OCI-LY3 (cell line): Measurements from ENCODE around the gene PARD3.
"Not testable (repeated sequence)": the region's sequence is repeated elsewhere in the genome, so short reads cannot be mapped to it uniquely, and the experiment has no call there.

ENCODE experiments used
- H2AFZ ChIP-seq: fragments of 200-600, 300-600 bp; shearing (Covaris generic); 2 replicates; pipeline ENCODE4 v1.6.0; 2014; ENCODE audit warnings: antibody characterized with exemption, low read depth, low read length
- H3K27ac ChIP-seq: fragments of 200-600, 300-600 bp; sonication (generic); 2 replicates; pipeline ENCODE4 v1.5.1; 2014; ENCODE audit warnings: mild to moderate bottlenecking, low read length, moderate library complexity, mixed read lengths
- H3K27me3 ChIP-seq: fragments of 200-600, 300-600 bp; sonication (generic); 2 replicates; pipeline ENCODE4 v1.6.1; 2014; ENCODE audit warnings: low read depth, low read length, mixed read lengths
- H3K36me3 ChIP-seq: fragments of 200-600, 300-600 bp; sonication (generic); replicated peaks from 2 replicates; pipeline ENCODE3; 2014; ENCODE audit warnings: low read depth, low read length, mixed read lengths
- H3K4me1 ChIP-seq: fragments of 300-600, 200-600 bp; sonication (generic); 2 replicates; pipeline ENCODE4 v1.6.1; 2014; ENCODE audit warnings: low read length, mixed read lengths
- H3K4me2 ChIP-seq: fragments of 200-600, 300-600 bp; sonication (generic); 2 replicates; pipeline ENCODE4 v1.6.1; 2014; ENCODE audit warnings: low read length, mixed read lengths
- H3K4me3 ChIP-seq: fragments of 300-600, 200-600 bp; sonication (generic); 2 replicates; pipeline ENCODE4 v1.5.1; 2014; ENCODE audit warnings: antibody characterized with exemption, mild to moderate bottlenecking, low read length, moderate library complexity
- H3K79me2 ChIP-seq: fragments of 300-600, 200-600 bp; shearing (Covaris generic); 2 replicates; pipeline ENCODE4 v1.6.1; 2014; ENCODE audit warnings: mild to moderate bottlenecking, low read length, mixed read lengths
- H3K9ac ChIP-seq: fragments of 300-600, 200-600 bp; shearing (Covaris generic); 2 replicates; pipeline ENCODE4 v1.6.0; 2014; ENCODE audit warnings: mild to moderate bottlenecking, low read length, moderate library complexity
- H3K9me3 ChIP-seq: fragments of 200-600, 300-600 bp; shearing (Covaris generic); 2 replicates; pipeline ENCODE4 v1.6.1; 2014; ENCODE audit warnings: low read length, mixed read lengths; ENCODE audit not compliant: insufficient read depth
- H4K20me1 ChIP-seq: fragments of 200-600, 300-600 bp; sonication (generic); 2 replicates; pipeline ENCODE4 v1.6.1; 2016; ENCODE audit warnings: low read length, mixed read lengths; ENCODE audit not compliant: insufficient read depth
- EZH2phosphoT487 ChIP-seq: fragments of 200-600 bp; shearing (Covaris generic); IDR thresholded peaks from 2 replicates; pipeline ENCODE4 v1.6.1; 2018; ENCODE audit warnings: antibody characterized with exemption, mixed run types, low read depth
- TF ChIP-seq, protein P1 (sequence below): fragments of 200-600, 300-600 bp; sonication (generic); IDR thresholded peaks from 2 replicates; pipeline ENCODE4 v1.5.1; 2014; ENCODE audit warnings: antibody characterized with exemption, low read length, low read depth

The PARD3 gene

DNA sequence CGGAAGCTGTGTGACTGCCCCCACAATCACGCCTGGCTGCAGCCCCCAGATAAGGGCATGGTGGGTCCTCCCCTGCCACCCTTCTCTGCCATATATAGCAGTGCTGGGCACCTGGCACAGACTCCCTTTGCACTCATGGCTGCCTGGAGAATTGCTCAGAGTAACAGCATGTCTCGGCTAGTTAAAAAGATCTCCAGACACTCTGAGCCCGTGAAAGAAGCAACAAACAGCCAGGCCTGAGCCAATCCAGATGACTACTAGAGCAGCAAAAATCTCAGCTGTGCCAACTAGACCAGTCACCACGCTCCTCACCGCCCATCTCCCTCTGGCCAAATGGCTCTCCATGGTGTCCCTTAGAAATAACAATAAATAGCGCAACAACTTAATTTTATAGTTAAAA, 71.3 kb downstream of the PARD3 start:
- TF ChIP-seq EZH2phosphoT487: no peak
- TF ChIP-seq, protein P1, sequence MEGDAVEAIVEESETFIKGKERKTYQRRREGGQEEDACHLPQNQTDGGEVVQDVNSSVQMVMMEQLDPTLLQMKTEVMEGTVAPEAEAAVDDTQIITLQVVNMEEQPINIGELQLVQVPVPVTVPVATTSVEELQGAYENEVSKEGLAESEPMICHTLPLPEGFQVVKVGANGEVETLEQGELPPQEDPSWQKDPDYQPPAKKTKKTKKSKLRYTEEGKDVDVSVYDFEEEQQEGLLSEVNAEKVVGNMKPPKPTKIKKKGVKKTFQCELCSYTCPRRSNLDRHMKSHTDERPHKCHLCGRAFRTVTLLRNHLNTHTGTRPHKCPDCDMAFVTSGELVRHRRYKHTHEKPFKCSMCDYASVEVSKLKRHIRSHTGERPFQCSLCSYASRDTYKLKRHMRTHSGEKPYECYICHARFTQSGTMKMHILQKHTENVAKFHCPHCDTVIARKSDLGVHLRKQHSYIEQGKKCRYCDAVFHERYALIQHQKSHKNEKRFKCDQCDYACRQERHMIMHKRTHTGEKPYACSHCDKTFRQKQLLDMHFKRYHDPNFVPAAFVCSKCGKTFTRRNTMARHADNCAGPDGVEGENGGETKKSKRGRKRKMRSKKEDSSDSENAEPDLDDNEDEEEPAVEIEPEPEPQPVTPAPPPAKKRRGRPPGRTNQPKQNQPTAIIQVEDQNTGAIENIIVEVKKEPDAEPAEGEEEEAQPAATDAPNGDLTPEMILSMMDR: no peak
- H3K27me3 ChIP-seq: no peaks in the 10 kb centered on the region
- H2AFZ ChIP-seq: no peak overlapping the region
- H3K4me3 ChIP-seq: no peak overlapping the region
- no peaks in the 10 kb centered on the region for H3K79me2 ChIP-seq
- H3K9ac ChIP-seq: no peak overlapping the region
- H3K27ac ChIP-seq: no peak overlapping the region
- H3K9me3 ChIP-seq: no peaks in the 10 kb centered on the region
- no peak overlapping the region for H3K4me2 ChIP-seq
- H3K36me3 ChIP-seq: no peaks in the 10 kb centered on the region
- no peaks in the 10 kb centered on the region for H4K20me1 ChIP-seq
- no peaks in the 10 kb centered on the region for H3K4me1 ChIP-seq

DNA sequence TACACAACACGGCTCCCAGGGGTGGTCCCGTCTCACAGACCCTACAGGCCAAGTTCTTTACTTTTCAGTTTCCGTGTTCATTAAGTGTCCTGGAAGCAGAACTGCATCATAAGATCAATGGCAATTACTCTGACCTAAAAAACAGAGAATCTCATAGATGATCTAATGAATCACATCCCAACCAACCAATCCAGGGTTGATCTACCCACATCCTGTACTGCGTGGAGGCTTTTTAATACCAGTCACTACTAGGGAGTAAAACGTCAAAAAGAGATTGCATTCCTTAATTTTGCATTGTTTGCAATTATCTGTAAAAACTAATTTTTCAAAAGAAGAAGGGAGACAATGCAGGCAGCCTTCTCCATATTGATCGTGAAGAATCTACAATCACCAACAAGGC, 72.6 kb downstream of the PARD3 start:
- H3K79me2 ChIP-seq: no peaks in the 10 kb centered on the region
- H4K20me1 ChIP-seq: no peaks in the 10 kb centered on the region
- H3K27me3 ChIP-seq: no peaks in the 10 kb centered on the region
- H3K9me3 ChIP-seq: no peaks in the 10 kb centered on the region
- no peak overlapping the region for H3K9ac ChIP-seq
- H3K4me1 ChIP-seq: no peaks in the 10 kb centered on the region
- no peak overlapping the region for H3K27ac ChIP-seq
- TF ChIP-seq EZH2phosphoT487: no peak
- TF ChIP-seq, protein P1: no peak
- H2AFZ ChIP-seq: no peak overlapping the region
- H3K4me2 ChIP-seq: no peak overlapping the region
- H3K36me3 ChIP-seq: no peaks in the 10 kb centered on the region
- H3K4me3 ChIP-seq: no peak overlapping the region

GRCh38 chr10:34741087-34741486, 74.0 kb downstream of the PARD3 start:
- H3K27ac ChIP-seq, H3K4me1 ChIP-seq, H3K9ac ChIP-seq, H3K9me3 ChIP-seq, H4K20me1 ChIP-seq, H3K27me3 ChIP-seq, H3K36me3 ChIP-seq, H3K4me3 ChIP-seq, H3K79me2 ChIP-seq, H3K4me2 ChIP-seq, H2AFZ ChIP-seq: not testable (repeated sequence)

DNA sequence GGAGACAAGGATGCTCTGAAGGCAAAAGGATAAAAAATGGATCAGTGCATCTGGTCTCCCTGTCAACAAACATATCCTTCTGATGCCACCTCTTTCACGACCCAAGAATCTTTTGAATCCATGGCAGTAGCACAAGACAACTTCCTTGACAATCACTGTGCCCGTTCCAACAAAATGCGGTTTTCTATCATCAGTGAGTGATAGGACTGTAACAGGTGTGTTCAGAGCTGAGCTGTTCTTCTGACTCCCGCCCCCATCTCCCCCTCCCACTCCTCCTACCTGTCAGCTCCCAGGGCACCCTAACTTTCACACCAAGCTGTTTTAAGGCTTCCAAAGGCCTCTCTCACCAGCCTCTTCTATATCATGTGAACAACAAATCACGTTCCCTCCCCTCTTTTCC, 74.8 kb downstream of the PARD3 start:
- no peak overlapping the region for H3K9ac ChIP-seq

More for the DNA sequence above, 74.8 kb downstream of the PARD3 start:
- Histone ChIP-seq H4K20me1 (no peaks in the 10 kb centered on the region), H3K4me1 (no peaks in the 10 kb centered on the region), H3K36me3 (no peaks in the 10 kb centered on the region), H2AFZ (no peak overlapping the region), H3K27me3 (no peaks in the 10 kb centered on the region), H3K27ac (no peak overlapping the region), H3K4me3 (no peak overlapping the region), H3K9me3 (no peaks in the 10 kb centered on the region), H3K79me2 (no peaks in the 10 kb centered on the region), H3K4me2 (no peak overlapping the region)
- TF ChIP-seq, protein P1: no peak
- TF ChIP-seq EZH2phosphoT487: no peak
